Naive thymus-derived CD4-positive, alpha-beta T cell (primary cell): ENCODE measurements around the gene LHPP. TPM values are rescaled to one million over a fixed set of nuclear protein-coding genes. Genes with fewer than 3 reads are reported as not detected.

ENCODE experiments used
- ATAC-seq: fragments of 150-1000 bp; cut with Tn5 transposase; 2 replicates; pipeline ENCODE4 v1.10.0; 2021; ENCODE audit warnings: mild to moderate bottlenecking, moderate library complexity
- CTCF ChIA-PET: fragments of 350-600 bp; sonication (Branson Sonifier 250); formaldehyde crosslinking; loops from one replicate; lab custom pipeline; 2021; ENCODE audit warnings: antibody characterized with exemption; lab: Charles Lee
- POLR2A ChIA-PET: fragments of 350-600 bp; sonication (Branson Sonifier 250); formaldehyde crosslinking; loops from one replicate; lab custom pipeline; 2021; ENCODE audit warnings: antibody characterized with exemption, inconsistent platforms; lab: Charles Lee
- DNase-seq, 9 donors: peaks; one replicate each; pipeline versions ENCODE4 v3.0.0 to v3.0.0-alpha.2; 2020 to 2022; ENCODE audit warnings: mixed read lengths in 1 of 9
- H3K27ac ChIP-seq: one replicate; pipeline ENCODE4 v1.7.0; 2013; ENCODE audit warnings: mild to moderate bottlenecking, low read depth, low read length, moderate library complexity
- H3K27me3 ChIP-seq, 2 donors: one replicate each; pipeline ENCODE4 v1.7.0; 2013; ENCODE audit warnings: low read length in 2 of 2, mild to moderate bottlenecking in 2 of 2, moderate library complexity in 2 of 2; ENCODE audit not compliant: control insufficient read depth in 2 of 2, insufficient read depth in 2 of 2
- H3K36me3 ChIP-seq, 3 experiments: 1 replicate in 2 of 3; 2 replicates in 1 of 3; pipeline ENCODE4 v1.7.0; 2013; ENCODE audit warnings: low read length in 3 of 3, mild to moderate bottlenecking in 3 of 3, moderate library complexity in 1 of 3; ENCODE audit not compliant: insufficient read depth in 3 of 3, control insufficient read depth in 2 of 3
- H3K4me1 ChIP-seq, 2 donors: one replicate each; pipeline ENCODE4 v1.7.0; 2013; ENCODE audit warnings: low read length in 2 of 2, mild to moderate bottlenecking in 2 of 2, moderate library complexity in 1 of 2; ENCODE audit not compliant: control insufficient read depth in 2 of 2, insufficient read depth in 2 of 2
- H3K4me3 ChIP-seq: 2 replicates; pipeline ENCODE4 v1.7.0; 2013; ENCODE audit warnings: mild to moderate bottlenecking, low read length
- H3K9me3 ChIP-seq, 3 experiments: 1 replicate in 2 of 3; 2 replicates in 1 of 3; pipeline ENCODE4 v1.7.0; 2013; ENCODE audit warnings: low read length in 3 of 3; ENCODE audit not compliant: control insufficient read depth in 2 of 3
- H3K27ac Mint-ChIP-seq, 9 donors: one replicate each; pipeline ENCODE4 v1.8.0; 2020 to 2022; ENCODE audit warnings: mixed read lengths in 9 of 9, mild to moderate bottlenecking in 8 of 9, moderate library complexity in 5 of 9, inconsistent platforms in 2 of 9
- H3K27me3 Mint-ChIP-seq, 5 donors: one replicate each; pipeline ENCODE4 v1.8.0; 2021 to 2022; ENCODE audit warnings: mixed read lengths in 5 of 5, mild to moderate bottlenecking in 1 of 5
- H3K36me3 Mint-ChIP-seq, 5 donors: one replicate each; pipeline ENCODE4 v1.8.0; 2020 to 2022; ENCODE audit warnings: mixed read lengths in 5 of 5, mild to moderate bottlenecking in 3 of 5, inconsistent platforms in 1 of 5
- H3K4me1 Mint-ChIP-seq, 7 donors: one replicate each; pipeline ENCODE4 v1.8.0; 2020 to 2022; ENCODE audit warnings: mixed read lengths in 7 of 7, mild to moderate bottlenecking in 3 of 7, inconsistent platforms in 1 of 7
- H3K4me3 Mint-ChIP-seq, 10 donors: one replicate each; pipeline ENCODE4 v1.8.0; 2020 to 2022; ENCODE audit warnings: mild to moderate bottlenecking in 10 of 10, mixed read lengths in 10 of 10, moderate library complexity in 6 of 10, inconsistent platforms in 2 of 10
- H3K9me3 Mint-ChIP-seq, 11 donors: one replicate each; pipeline ENCODE4 v1.8.0; 2020 to 2022; ENCODE audit warnings: mixed read lengths in 11 of 11, mild to moderate bottlenecking in 4 of 11, inconsistent platforms in 1 of 11, moderate library complexity in 1 of 11
- intact Hi-C, 2 donors: fragments of 100-400 bp; cut with micrococcal nuclease; formaldehyde crosslinking; loops; one replicate each; pipeline ENCODE4 v1.15.1; 2023
- polyA plus RNA-seq, 2 donors: library from polyadenylated mRNA; unstranded; fragments of 300-500 nt; fragmentation: Illumina TruSeq; gene quantifications; one replicate each; pipeline ENCODE4 v1.2.3, GENCODE V29; 2021
- total RNA-seq, 6 experiments: library from RNA in 5 of 6; stranded (reverse) in 5 of 6; gene quantifications; 1 replicate in 5 of 6; 2 replicates in 1 of 6; pipeline ENCODE4 v1.2.3 and lab custom pipeline; 2021 to 2026

The LHPP gene
- total and polyA plus RNA-seq, 7 experiments from 2014 or later: 19.8 to 31.2 (median 23.4) TPM

GRCh38 chr10:124636271-124636995 is 174.8 kb downstream of the LHPP start:
- Mint-ChIP-seq H3K9me3 (peaks cover 0 to 11% (median 3%) of the 10 kb centered on the region in 11 donors), H3K4me1 (peaks cover 43 to 85% (median 80%) of the 10 kb centered on the region in 7 donors), H3K27me3 (peaks cover 0 to 8% (median 0%) of the 10 kb centered on the region in 5 donors), H3K36me3 (peaks cover 0 to 25% (median 13%) of the 10 kb centered on the region in 5 donors), H3K27ac (peak overlapping the region; percentile 52 to 97 (median 95)), H3K4me3 (peak overlapping the region; percentile 64 to 91 (median 82))
- DNase-seq: peak in 6 of 9 donors; percentile 42 to 55 (median 51)
- ATAC-seq: peak; percentile 51
- no peaks in the 10 kb centered on the region for H3K27me3 ChIP-seq
- CTCF ChIA-PET: interaction anchor here (1.3 to 3.9 kb wide), 9 partner anchors 10 to 109 kb away, joined by 4 to 29 read pairs (median 5); no protein-coding TSS in a partner anchor
- peak overlapping the region; percentile 69 for H3K27ac ChIP-seq
- H3K36me3 ChIP-seq: no peaks in the 10 kb centered on the region
- peaks cover 0 to 8% (median 0%) of the 10 kb centered on the region in 3 experiments for H3K9me3 ChIP-seq
- peaks cover 40 to 55% of the 10 kb centered on the region in 2 donors for H3K4me1 ChIP-seq
- POLR2A ChIA-PET: interaction anchor here (0.6 to 3.7 kb wide), 12 partner anchors 9 to 156 kb away, joined by 3 to 14 read pairs (median 4); no protein-coding TSS in a partner anchor
- intact Hi-C loops: loop anchor here in 1 of 2 donors (1.0 to 5.0 kb wide), 5 partner anchors 9 to 105 kb away; no protein-coding TSS in a partner anchor
- peak overlapping the region; percentile 25 for H3K4me3 ChIP-seq

GRCh38 chr10:124637091-124637700 is 175.6 kb downstream of the LHPP start:
- Mint-ChIP-seq H3K36me3 (peaks cover 0 to 25% (median 13%) of the 10 kb centered on the region in 5 donors), H3K4me1 (peaks cover 41 to 85% (median 80%) of the 10 kb centered on the region in 7 donors), H3K27ac (peak overlapping the region in 8 of 9 donors; percentile 88 to 97 (median 95)), H3K9me3 (peaks cover 0 to 11% (median 3%) of the 10 kb centered on the region in 11 donors), H3K27me3 (peaks cover 0 to 8% (median 0%) of the 10 kb centered on the region in 5 donors), H3K4me3 (peak overlapping the region; percentile 39 to 91 (median 82))
- H3K27me3 ChIP-seq: no peaks in the 10 kb centered on the region
- H3K9me3 ChIP-seq: peaks cover 0 to 8% (median 0%) of the 10 kb centered on the region in 3 experiments
- ChIA-PET CTCF (interaction anchor here (0.9 to 3.9 kb wide), 12 partner anchors 8 to 108 kb away, joined by 3 to 29 read pairs (median 5); no protein-coding TSS in a partner anchor), POLR2A (interaction anchor here (0.5 to 3.7 kb wide), 11 partner anchors 9 to 166 kb away, joined by 3 to 14 read pairs (median 4); no protein-coding TSS in a partner anchor)
- H3K4me1 ChIP-seq: peaks cover 43 to 55% of the 10 kb centered on the region in 2 donors
- H3K36me3 ChIP-seq: no peaks in the 10 kb centered on the region
- H3K27ac ChIP-seq: peak overlapping the region; percentile 69
- ATAC-seq (no peak), DNase-seq (no peak)
- intact Hi-C loops: loop anchor here in 1 of 2 donors (2.0 to 5.0 kb wide), 2 partner anchors 14 to 40 kb away; no protein-coding TSS in a partner anchor
- H3K4me3 ChIP-seq: peak overlapping the region; percentile 25

- Mint-ChIP-seq H3K9me3 (peaks cover 0 to 11% (median 3%) of the 10 kb centered on the region in 11 donors), H3K36me3 (peaks cover 2 to 27% (median 13%) of the 10 kb centered on the region in 5 donors), H3K4me1 (peaks cover 45 to 85% (median 81%) of the 10 kb centered on the region in 7 donors), H3K4me3 (peak overlapping the region; percentile 39 to 91 (median 79)), H3K27me3 (peaks cover 0 to 8% (median 0%) of the 10 kb centered on the region in 5 donors), H3K27ac (peak overlapping the region in 8 of 9 donors; percentile 77 to 97 (median 94))
- H3K27ac ChIP-seq: peak overlapping the region; percentile 22
- DNase-seq: no peak
- H3K27me3 ChIP-seq: no peaks in the 10 kb centered on the region
- no peaks in the 10 kb centered on the region for H3K36me3 ChIP-seq
- H3K4me3 ChIP-seq: no peak overlapping the region
- ATAC-seq: no peak
- ChIA-PET CTCF (interaction anchor here (0.9 to 3.9 kb wide), 9 partner anchors 8 to 103 kb away, joined by 3 to 29 read pairs (median 5); no protein-coding TSS in a partner anchor), POLR2A (interaction anchor here (0.7 to 3.7 kb wide), 9 partner anchors 8 to 104 kb away, joined by 3 to 14 read pairs (median 4); no protein-coding TSS in a partner anchor)
- peaks cover 0 to 8% (median 0%) of the 10 kb centered on the region in 3 experiments for H3K9me3 ChIP-seq
- intact Hi-C loops: loop anchor here in 1 of 2 donors (2.0 to 5.0 kb wide), 2 partner anchors 13 to 40 kb away; no protein-coding TSS in a partner anchor
- H3K4me1 ChIP-seq: peaks cover 46 to 55% of the 10 kb centered on the region in 2 donors
These were observed 176.1 kb downstream of the LHPP start for GRCh38 chr10:124637746-124638145.

GRCh38 chr10:124639206-124639605 is 177.6 kb downstream of the LHPP start:
- no peak overlapping the region for H3K27ac ChIP-seq
- intact Hi-C loops: loop anchor here in 1 of 2 donors (5.0 kb wide), 1 partner anchor 38 kb away; no protein-coding TSS in a partner anchor
- H3K4me1 ChIP-seq: peaks cover 46 to 57% of the 10 kb centered on the region in 2 donors
- ChIA-PET POLR2A (interaction anchor here (1.1 to 3.7 kb wide), 3 partner anchors 9 to 80 kb away, joined by 3 to 14 read pairs (median 13); no protein-coding TSS in a partner anchor), CTCF (interaction anchor here (0.7 to 1.5 kb wide), 5 partner anchors 8 to 102 kb away, joined by 3 read pairs; no protein-coding TSS in a partner anchor)
- ATAC-seq (no peak), DNase-seq (no peak)
- H3K4me1 Mint-ChIP-seq: peaks cover 49 to 89% (median 78%) of the 10 kb centered on the region in 7 donors
- peak overlapping the region in 8 of 9 donors; percentile 31 to 97 (median 80) for H3K27ac Mint-ChIP-seq
- peaks cover 0 to under 1% (median 0%) of the 10 kb centered on the region in 3 experiments for H3K9me3 ChIP-seq
- H3K9me3 Mint-ChIP-seq: peaks cover 0 to 4% (median 0%) of the 10 kb centered on the region in 11 donors
- H3K4me3 Mint-ChIP-seq: no peak overlapping the region
- H3K27me3 ChIP-seq: no peaks in the 10 kb centered on the region
- no peaks in the 10 kb centered on the region for H3K36me3 ChIP-seq
- H3K27me3 Mint-ChIP-seq: no peaks in the 10 kb centered on the region
- H3K4me3 ChIP-seq: no peak overlapping the region
- peaks cover 4 to 20% (median 5%) of the 10 kb centered on the region in 5 donors for H3K36me3 Mint-ChIP-seq

GRCh38 chr10:124639646-124640045 is 178.0 kb downstream of the LHPP start:
- no peaks in the 10 kb centered on the region for H3K27me3 Mint-ChIP-seq
- H3K4me3 ChIP-seq: no peak overlapping the region
- H3K4me1 Mint-ChIP-seq: peaks cover 50 to 90% (median 77%) of the 10 kb centered on the region in 7 donors
- H3K9me3 ChIP-seq: no peaks in the 10 kb centered on the region
- ChIA-PET CTCF (interaction anchor here (0.7 to 1.5 kb wide), 5 partner anchors 8 to 102 kb away, joined by 3 read pairs; no protein-coding TSS in a partner anchor), POLR2A (interaction anchor here (1.1 to 3.7 kb wide), 2 partner anchors 12 to 80 kb away, joined by 3 to 14 read pairs; no protein-coding TSS in a partner anchor)
- peaks cover 46 to 55% of the 10 kb centered on the region in 2 donors for H3K4me1 ChIP-seq
- intact Hi-C loops: loop anchor here in 1 of 2 donors (5.0 to 10.0 kb wide), 3 partner anchors 38 to 225 kb away; partner anchors contain the start of genes ABRAXAS2 and OAT
- H3K27ac ChIP-seq: no peak overlapping the region
- DNase-seq (no peak), ATAC-seq (no peak)
- H3K27me3 ChIP-seq: no peaks in the 10 kb centered on the region
- H3K36me3 ChIP-seq: no peaks in the 10 kb centered on the region
- no peak overlapping the region for H3K4me3 Mint-ChIP-seq
- peaks cover under 1 to 17% (median 5%) of the 10 kb centered on the region in 5 donors for H3K36me3 Mint-ChIP-seq
- H3K9me3 Mint-ChIP-seq: peaks cover 0 to 1% (median 0%) of the 10 kb centered on the region in 11 donors
- H3K27ac Mint-ChIP-seq: peak overlapping the region in 8 of 9 donors; percentile 41 to 97 (median 83)
